Naive thymus-derived CD4-positive, alpha-beta T cell (primary cell): ENCODE measurements around the gene MAGEA8. TPM values are rescaled to one million over a fixed set of nuclear protein-coding genes. Genes with fewer than 3 reads are reported as not detected.

Experiments
- ATAC-seq: fragments of 150-1000 bp; cut with Tn5 transposase; 2 replicates; pipeline ENCODE4 v1.10.0; 2021; ENCODE audit warnings: mild to moderate bottlenecking, moderate library complexity
- CTCF ChIA-PET: fragments of 350-600 bp; sonication (Branson Sonifier 250); formaldehyde crosslinking; loops from one replicate; lab custom pipeline; 2021; ENCODE audit warnings: antibody characterized with exemption; lab: Charles Lee
- POLR2A ChIA-PET: fragments of 350-600 bp; sonication (Branson Sonifier 250); formaldehyde crosslinking; loops from one replicate; lab custom pipeline; 2021; ENCODE audit warnings: antibody characterized with exemption, inconsistent platforms; lab: Charles Lee
- DNase-seq, 9 donors: peaks; one replicate each; pipeline versions ENCODE4 v3.0.0 to v3.0.0-alpha.2; 2020 to 2022; ENCODE audit warnings: mixed read lengths in 1 of 9
- H3K27ac ChIP-seq: one replicate; pipeline ENCODE4 v1.7.0; 2013; ENCODE audit warnings: mild to moderate bottlenecking, low read depth, low read length, moderate library complexity
- H3K27me3 ChIP-seq, 2 donors: one replicate each; pipeline ENCODE4 v1.7.0; 2013; ENCODE audit warnings: low read length in 2 of 2, mild to moderate bottlenecking in 2 of 2, moderate library complexity in 2 of 2; ENCODE audit not compliant: control insufficient read depth in 2 of 2, insufficient read depth in 2 of 2
- H3K36me3 ChIP-seq, 3 experiments: 1 replicate in 2 of 3; 2 replicates in 1 of 3; pipeline ENCODE4 v1.7.0; 2013; ENCODE audit warnings: low read length in 3 of 3, mild to moderate bottlenecking in 3 of 3, moderate library complexity in 1 of 3; ENCODE audit not compliant: insufficient read depth in 3 of 3, control insufficient read depth in 2 of 3
- H3K4me1 ChIP-seq, 2 donors: one replicate each; pipeline ENCODE4 v1.7.0; 2013; ENCODE audit warnings: low read length in 2 of 2, mild to moderate bottlenecking in 2 of 2, moderate library complexity in 1 of 2; ENCODE audit not compliant: control insufficient read depth in 2 of 2, insufficient read depth in 2 of 2
- H3K4me3 ChIP-seq: 2 replicates; pipeline ENCODE4 v1.7.0; 2013; ENCODE audit warnings: mild to moderate bottlenecking, low read length
- H3K9me3 ChIP-seq, 3 experiments: 1 replicate in 2 of 3; 2 replicates in 1 of 3; pipeline ENCODE4 v1.7.0; 2013; ENCODE audit warnings: low read length in 3 of 3; ENCODE audit not compliant: control insufficient read depth in 2 of 3
- H3K27ac Mint-ChIP-seq, 9 donors: one replicate each; pipeline ENCODE4 v1.8.0; 2020 to 2022; ENCODE audit warnings: mixed read lengths in 9 of 9, mild to moderate bottlenecking in 8 of 9, moderate library complexity in 5 of 9, inconsistent platforms in 2 of 9
- H3K27me3 Mint-ChIP-seq, 5 donors: one replicate each; pipeline ENCODE4 v1.8.0; 2021 to 2022; ENCODE audit warnings: mixed read lengths in 5 of 5, mild to moderate bottlenecking in 1 of 5
- H3K36me3 Mint-ChIP-seq, 5 donors: one replicate each; pipeline ENCODE4 v1.8.0; 2020 to 2022; ENCODE audit warnings: mixed read lengths in 5 of 5, mild to moderate bottlenecking in 3 of 5, inconsistent platforms in 1 of 5
- H3K4me1 Mint-ChIP-seq, 7 donors: one replicate each; pipeline ENCODE4 v1.8.0; 2020 to 2022; ENCODE audit warnings: mixed read lengths in 7 of 7, mild to moderate bottlenecking in 3 of 7, inconsistent platforms in 1 of 7
- H3K4me3 Mint-ChIP-seq, 10 donors: one replicate each; pipeline ENCODE4 v1.8.0; 2020 to 2022; ENCODE audit warnings: mild to moderate bottlenecking in 10 of 10, mixed read lengths in 10 of 10, moderate library complexity in 6 of 10, inconsistent platforms in 2 of 10
- H3K9me3 Mint-ChIP-seq, 11 donors: one replicate each; pipeline ENCODE4 v1.8.0; 2020 to 2022; ENCODE audit warnings: mixed read lengths in 11 of 11, mild to moderate bottlenecking in 4 of 11, inconsistent platforms in 1 of 11, moderate library complexity in 1 of 11
- intact Hi-C, 2 donors: fragments of 100-400 bp; cut with micrococcal nuclease; formaldehyde crosslinking; loops; one replicate each; pipeline ENCODE4 v1.15.1; 2023
- polyA plus RNA-seq, 2 donors: library from polyadenylated mRNA; unstranded; fragments of 300-500 nt; fragmentation: Illumina TruSeq; gene quantifications; one replicate each; pipeline ENCODE4 v1.2.3, GENCODE V29; 2021
- total RNA-seq, 6 experiments: library from RNA in 5 of 6; stranded (reverse) in 5 of 6; gene quantifications; 1 replicate in 5 of 6; 2 replicates in 1 of 6; pipeline ENCODE4 v1.2.3 and lab custom pipeline; 2021 to 2026

Gene MAGEA8
- total and polyA plus RNA-seq, 7 experiments from 2014 or later: not detected

DNA sequence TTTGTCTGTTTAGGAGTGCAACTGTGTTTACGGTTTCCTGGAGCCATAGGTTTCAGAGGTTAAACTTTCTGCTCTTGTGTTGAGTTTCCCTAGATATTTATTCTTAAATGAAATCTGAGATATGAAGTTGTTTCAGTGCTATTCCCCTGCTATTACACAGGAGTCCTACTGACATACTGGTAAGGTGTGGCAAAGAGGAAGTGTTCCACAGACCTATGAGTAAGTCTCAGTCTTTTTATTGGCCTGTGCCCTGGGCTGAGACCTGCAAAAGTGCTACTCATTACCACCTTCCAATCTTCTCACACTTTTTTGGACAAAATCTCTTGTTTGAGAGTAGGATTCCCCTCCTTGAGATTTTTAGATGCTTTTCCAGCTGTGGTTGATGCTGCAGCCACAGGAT lies 35.6 kb upstream of the MAGEA8 start:
- Mint-ChIP-seq H3K9me3 (peaks cover 0 to 3% (median 0%) of the 10 kb centered on the region in 11 donors), H3K4me3 (no peak overlapping the region), H3K27me3 (peaks cover 0 to 11% (median 0%) of the 10 kb centered on the region in 5 donors), H3K27ac (no peak overlapping the region), H3K36me3 (no peaks in the 10 kb centered on the region), H3K4me1 (no peaks in the 10 kb centered on the region)
- no peak for DNase-seq
- H3K4me1 ChIP-seq: no peaks in the 10 kb centered on the region
- no peak for ATAC-seq
- intact Hi-C loops: no loop called here
- H3K36me3 ChIP-seq: no peaks in the 10 kb centered on the region
- no peak overlapping the region for H3K4me3 ChIP-seq
- H3K27ac ChIP-seq: no peak overlapping the region
- ChIA-PET CTCF (no interaction called here), POLR2A (no interaction called here)
- no peaks in the 10 kb centered on the region for H3K27me3 ChIP-seq
- no peaks in the 10 kb centered on the region for H3K9me3 ChIP-seq

DNA sequence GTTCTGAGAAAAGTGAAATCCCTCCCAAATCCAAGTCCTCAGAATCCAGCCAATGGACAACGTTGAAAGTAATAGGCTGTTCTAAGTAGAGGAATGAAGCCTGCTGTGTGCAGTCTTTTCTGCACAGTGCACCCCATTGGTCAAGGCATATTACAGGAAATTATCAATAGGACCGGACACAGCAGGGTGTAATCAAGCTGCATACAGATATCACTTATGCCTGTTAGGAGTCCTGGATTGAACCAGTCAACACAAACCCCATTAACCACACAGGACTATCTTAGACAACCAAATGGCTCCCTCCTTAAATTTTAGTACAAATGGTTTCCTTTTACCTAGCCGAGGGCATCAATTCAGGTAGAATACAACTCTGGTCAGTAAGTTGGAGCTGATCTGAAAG lies 34.2 kb upstream of the MAGEA8 start:
- H3K4me1 ChIP-seq: no peaks in the 10 kb centered on the region
- peaks cover 0 to 11% (median 0%) of the 10 kb centered on the region in 5 donors for H3K27me3 Mint-ChIP-seq
- H3K9me3 ChIP-seq: no peaks in the 10 kb centered on the region
- intact Hi-C loops: no loop called here
- H3K27ac ChIP-seq: no peak overlapping the region
- H3K27me3 ChIP-seq: no peaks in the 10 kb centered on the region
- H3K27ac Mint-ChIP-seq: no peak overlapping the region
- CTCF ChIA-PET: no interaction called here
- ATAC-seq (no peak), DNase-seq (no peak)
- H3K36me3 ChIP-seq: no peaks in the 10 kb centered on the region
- no peaks in the 10 kb centered on the region for H3K36me3 Mint-ChIP-seq
- H3K9me3 Mint-ChIP-seq: peaks cover 0 to 3% (median 0%) of the 10 kb centered on the region in 11 donors
- POLR2A ChIA-PET: no interaction called here
- H3K4me3 Mint-ChIP-seq: no peak overlapping the region
- H3K4me3 ChIP-seq: no peak overlapping the region
- no peaks in the 10 kb centered on the region for H3K4me1 Mint-ChIP-seq

DNA sequence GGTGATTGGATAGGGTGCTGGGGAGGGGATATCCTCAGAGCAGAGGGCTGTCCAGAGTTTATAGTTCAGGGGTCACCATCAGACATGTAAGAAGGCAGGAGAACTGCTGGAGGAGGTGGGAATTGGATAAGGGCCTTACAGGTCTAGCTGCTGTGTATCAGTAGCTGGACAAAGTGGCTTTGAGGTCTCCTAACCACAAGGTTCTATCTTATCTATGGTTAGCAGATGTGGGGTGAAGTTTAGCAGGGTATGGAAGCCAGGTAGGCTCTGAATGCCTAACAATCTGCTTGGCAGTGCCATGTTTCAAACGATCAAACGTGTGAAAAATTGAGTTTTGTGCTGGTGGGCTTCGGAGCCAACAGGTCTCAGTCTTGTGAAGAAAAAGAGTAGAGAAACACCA lies 32.1 kb upstream of the MAGEA8 start:
- Histone ChIP-seq H3K4me3 (no peak overlapping the region), H3K4me1 (no peaks in the 10 kb centered on the region), H3K36me3 (no peaks in the 10 kb centered on the region), H3K9me3 (no peaks in the 10 kb centered on the region), H3K27me3 (no peaks in the 10 kb centered on the region), H3K27ac (no peak overlapping the region)
- Mint-ChIP-seq H3K4me1 (no peaks in the 10 kb centered on the region), H3K36me3 (no peaks in the 10 kb centered on the region), H3K4me3 (no peak overlapping the region), H3K27me3 (peaks cover 0 to 8% (median 0%) of the 10 kb centered on the region in 5 donors), H3K27ac (peak overlapping the region in 1 of 9 donors; percentile 47), H3K9me3 (no peaks in the 10 kb centered on the region)
- no peak for DNase-seq
- no peak for ATAC-seq
- ChIA-PET POLR2A (no interaction called here), CTCF (no interaction called here)
- intact Hi-C loops: no loop called here

DNA sequence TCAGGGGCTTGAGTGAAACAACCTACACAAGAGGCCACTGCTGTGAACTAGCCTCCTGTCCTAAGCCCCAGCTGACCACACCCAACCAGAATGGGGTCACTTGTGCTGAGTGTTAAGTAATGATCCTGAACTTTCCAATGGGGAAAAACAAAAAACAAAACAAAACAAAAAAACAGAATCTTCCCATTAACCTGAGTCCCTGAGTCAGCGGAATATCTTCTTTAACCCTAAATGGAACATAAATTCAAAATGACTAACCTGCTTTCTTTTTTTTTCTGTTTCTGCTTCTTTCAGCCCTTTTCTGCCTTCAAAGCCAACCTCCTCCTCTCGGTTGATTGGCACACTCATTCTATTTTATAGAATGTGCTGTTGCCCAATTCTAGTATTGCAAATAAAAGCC lies 31.2 kb upstream of the MAGEA8 start:
- Mint-ChIP-seq H3K27ac (no peak overlapping the region), H3K27me3 (peaks cover 0 to 5% (median 0%) of the 10 kb centered on the region in 5 donors), H3K4me3 (no peak overlapping the region), H3K9me3 (no peaks in the 10 kb centered on the region), H3K36me3 (no peaks in the 10 kb centered on the region), H3K4me1 (no peaks in the 10 kb centered on the region)
- ATAC-seq (no peak), DNase-seq (no peak)
- no peak overlapping the region for H3K4me3 ChIP-seq
- no peak overlapping the region for H3K27ac ChIP-seq
- H3K36me3 ChIP-seq: no peaks in the 10 kb centered on the region
- CTCF ChIA-PET: no interaction called here
- intact Hi-C loops: no loop called here
- no peaks in the 10 kb centered on the region for H3K27me3 ChIP-seq
- POLR2A ChIA-PET: no interaction called here
- H3K9me3 ChIP-seq: no peaks in the 10 kb centered on the region
- no peaks in the 10 kb centered on the region for H3K4me1 ChIP-seq

DNA sequence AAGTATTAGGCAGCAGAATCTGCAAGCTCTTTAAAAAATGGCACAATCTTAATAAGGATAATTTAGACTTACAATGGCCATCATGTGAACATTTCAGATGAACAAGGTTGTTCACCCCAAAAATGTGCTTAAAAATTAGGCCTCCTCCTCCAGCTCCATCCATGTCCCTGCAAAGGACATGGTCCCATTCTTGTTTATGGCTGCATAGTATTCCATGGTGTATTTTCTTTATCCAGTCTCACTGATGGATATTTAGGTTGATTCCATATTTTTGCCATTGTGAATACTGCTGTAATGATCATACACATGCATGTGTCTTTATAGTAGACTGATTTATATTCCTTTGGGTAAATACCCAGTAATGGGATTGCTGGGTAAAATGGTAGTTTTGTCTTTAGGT lies 29.1 kb upstream of the MAGEA8 start:
- no peaks in the 10 kb centered on the region for H3K9me3 Mint-ChIP-seq
- no peak for ATAC-seq
- POLR2A ChIA-PET: no interaction called here

DNA sequence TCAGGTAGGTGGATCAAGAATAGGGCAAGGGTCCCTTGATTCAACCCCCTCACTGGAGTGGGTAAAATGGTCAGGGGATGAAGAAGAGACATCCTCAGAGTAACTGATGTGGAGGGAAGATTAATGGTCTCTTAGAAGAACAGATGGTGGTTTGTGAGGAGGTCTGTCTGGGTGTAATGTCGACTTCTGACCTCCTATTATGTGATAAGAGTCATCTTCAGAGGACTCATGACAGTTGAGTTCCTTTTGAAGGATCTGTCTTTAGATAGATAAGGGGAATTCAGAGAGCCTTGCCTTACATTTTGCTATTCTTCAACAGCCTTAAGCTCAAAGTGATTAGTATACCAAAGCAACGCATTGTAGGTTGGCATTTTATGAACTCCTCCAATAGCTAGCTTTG lies 27.1 kb upstream of the MAGEA8 start:
- Mint-ChIP-seq H3K36me3 (no peaks in the 10 kb centered on the region), H3K27me3 (peaks cover 0 to 3% (median 0%) of the 10 kb centered on the region in 5 donors), H3K9me3 (no peaks in the 10 kb centered on the region), H3K4me1 (peaks cover 0 to 2% (median 0%) of the 10 kb centered on the region in 7 donors), H3K27ac (no peak overlapping the region), H3K4me3 (no peak overlapping the region)
- no peaks in the 10 kb centered on the region for H3K36me3 ChIP-seq
- no peaks in the 10 kb centered on the region for H3K9me3 ChIP-seq
- ChIA-PET CTCF (no interaction called here), POLR2A (no interaction called here)
- H3K27me3 ChIP-seq: no peaks in the 10 kb centered on the region
- ATAC-seq (no peak), DNase-seq (no peak)
- intact Hi-C loops: no loop called here
- no peak overlapping the region for H3K27ac ChIP-seq
- H3K4me1 ChIP-seq: no peaks in the 10 kb centered on the region
- no peak overlapping the region for H3K4me3 ChIP-seq

More for the DNA sequence above, 29.1 kb upstream of the MAGEA8 start:
- intact Hi-C loops: no loop called here
- Mint-ChIP-seq H3K4me3 (no peak overlapping the region), H3K27ac (no peak overlapping the region), H3K4me1 (no peaks in the 10 kb centered on the region), H3K36me3 (no peaks in the 10 kb centered on the region), H3K27me3 (peaks cover 0 to 3% (median 0%) of the 10 kb centered on the region in 5 donors)
- Histone ChIP-seq H3K4me3 (no peak overlapping the region), H3K27me3 (no peaks in the 10 kb centered on the region), H3K4me1 (no peaks in the 10 kb centered on the region), H3K9me3 (no peaks in the 10 kb centered on the region), H3K36me3 (no peaks in the 10 kb centered on the region), H3K27ac (no peak overlapping the region)
- DNase-seq: no peak
- CTCF ChIA-PET: no interaction called here

DNA sequence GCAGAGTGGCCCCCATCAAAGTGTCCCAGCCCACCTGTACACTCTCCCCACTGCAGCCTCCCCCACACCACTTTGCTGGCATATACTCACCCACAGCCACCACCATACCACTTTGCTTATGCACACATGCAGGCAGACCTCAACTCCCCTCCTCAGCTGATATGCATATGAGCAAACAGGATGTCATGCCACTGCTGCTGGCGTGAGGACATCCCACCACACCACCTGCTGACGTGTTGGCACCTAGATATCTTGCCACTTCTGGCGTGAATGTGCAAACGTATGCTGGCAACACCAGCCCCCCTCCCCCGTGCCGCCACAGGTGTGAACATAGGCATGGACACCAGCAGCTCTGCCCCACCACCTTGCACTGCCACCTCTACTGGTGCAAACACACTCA lies 22.4 kb upstream of the MAGEA8 start:
- H3K4me3 Mint-ChIP-seq: no peak overlapping the region
- no peak overlapping the region for H3K27ac Mint-ChIP-seq
- POLR2A ChIA-PET: no interaction called here
- CTCF ChIA-PET: no interaction called here
- Histone ChIP-seq H3K27ac (no peak overlapping the region), H3K4me1 (no peaks in the 10 kb centered on the region), H3K27me3 (no peaks in the 10 kb centered on the region), H3K9me3 (no peaks in the 10 kb centered on the region), H3K4me3 (no peak overlapping the region), H3K36me3 (no peaks in the 10 kb centered on the region)
- peaks cover 0 to 3% (median 0%) of the 10 kb centered on the region in 5 donors for H3K36me3 Mint-ChIP-seq
- H3K4me1 Mint-ChIP-seq: peaks cover 0 to 2% (median 0%) of the 10 kb centered on the region in 7 donors
- H3K9me3 Mint-ChIP-seq: peaks cover 0 to 21% (median 11%) of the 10 kb centered on the region in 11 donors
- ATAC-seq (peak; percentile 55), DNase-seq (no peak)
- peaks cover 0 to 30% (median 9%) of the 10 kb centered on the region in 5 donors for H3K27me3 Mint-ChIP-seq
- intact Hi-C loops: no loop called here
